Pancreas (tissue), 10 donors: ENCODE results near the gene SLC38A6. TPM values are rescaled to one million over a fixed set of nuclear protein-coding genes. Genes with fewer than 3 reads are reported as not detected.
"Not testable (repeated sequence)": the region's sequence is repeated elsewhere in the genome, so short reads cannot be mapped to it uniquely, and the experiment has no call there.

ENCODE experiments used
- ATAC-seq, 4 donors: fragments of 200-7000 bp; cut with Tn5 transposase; one replicate each; pipeline versions ENCODE4 v1.8.0 to v1.9.1; 2020; ENCODE audit warnings: mild to moderate bottlenecking in 4 of 4, moderate library complexity in 4 of 4
- DNase-seq, 6 donors: peaks; one replicate each; pipeline ENCODE4 v3.0.0-alpha.2; 2020
- FAIRE-seq: peaks from 2 replicates; lab custom pipeline; 2012; peaks lifted over from hg19 to GRCh38; lab: Jason Lieb, UNC
- H3K27ac ChIP-seq, 4 donors: fragments of 200-600 bp; sonication (generic); 1 replicate in 3 of 4; 2 replicates in 1 of 4; pipeline versions ENCODE4 v1.5.0 to v1.8.0; 2020
- H3K27me3 ChIP-seq, 4 donors: fragments of 200-600 bp; one replicate each; pipeline ENCODE4 v1.8.0; 2021
- H3K36me3 ChIP-seq, 3 donors: fragments of 200-600 bp; sonication (generic) in 1 of 3; one replicate each; pipeline versions ENCODE4 v1.5.0 to v1.8.0; 2020 to 2021
- H3K4me1 ChIP-seq, 3 donors: fragments of 200-600 bp; one replicate each; pipeline ENCODE4 v1.8.0; 2021
- H3K4me3 ChIP-seq, 4 donors: fragments of 200-600 bp; sonication (generic) in 2 of 4; one replicate each; pipeline versions ENCODE4 v1.5.0 to v1.8.0; 2020 to 2021
- H3K9me3 ChIP-seq, 4 donors: fragments of 200-600 bp; one replicate each; pipeline ENCODE4 v1.8.0; 2021
- CTCF ChIP-seq, 4 donors: fragments of 200-600 bp; sonication (generic) in 3 of 4; IDR thresholded peaks; one replicate each; pipeline versions ENCODE4 v1.5.0 to v1.8.0; 2021; ENCODE audit warnings: antibody characterized with exemption in 4 of 4
- WGBS, 2 donors: extraction: QIAGEN DNeasy Blood & Tissue Kit; methylation state at CpG; one replicate each; pipeline ENCODE4 v1.1.7; 2013; 5-methylcytosine and 5-hydroxymethylcytosine counted together
- intact Hi-C, 3 donors: fragments of 100-400 bp; cut with DNase I; formaldehyde crosslinking; loops; one replicate each; pipeline versions ENCODE4 v1.11.1 to v1.14.2; 2022
- polyA plus RNA-seq, 2 donors: library from polyadenylated mRNA; stranded (reverse); fragments of 200-250 nt; gene quantifications; one replicate each; pipeline ENCODE4 v1.2.3, GENCODE V29; 2013
- total RNA-seq, 6 donors: library from RNA; stranded (reverse); fragmentation: NEBNext Ultra II Directional in 4 of 6; extraction: Animal tissue kit (Norgen Biotek cat#: 25700) in 4 of 6; gene quantifications; one replicate each; pipeline versions ENCODE4 v1.2.1 to v1.2.4, GENCODE V29; 2021 to 2023
- donor health status: healthy with polysubstance abuse.
- donor health status: DM: no; HTN: no; CAD: no; lungs with moderate emphysema.
- donor health status: DM: no; HTN: no; CAD: no.
- donor health status: control.
- donor health status: control.
- donor health status: Bipolar disorder and iron deficiency.
- donor health status: DM: yes; HTN: yes; CAD: no.
- donor health status: DM: no; HTN: no; CAD: no.
- donor health status: DM: no; HTN: no; CAD: no.
- donor health status: DM: yes; HTN: yes; CAD: no.

The SLC38A6 gene
- total and polyA plus RNA-seq, 8 donors = 2.2 to 8.6 (median 4.7) TPM

DNA sequence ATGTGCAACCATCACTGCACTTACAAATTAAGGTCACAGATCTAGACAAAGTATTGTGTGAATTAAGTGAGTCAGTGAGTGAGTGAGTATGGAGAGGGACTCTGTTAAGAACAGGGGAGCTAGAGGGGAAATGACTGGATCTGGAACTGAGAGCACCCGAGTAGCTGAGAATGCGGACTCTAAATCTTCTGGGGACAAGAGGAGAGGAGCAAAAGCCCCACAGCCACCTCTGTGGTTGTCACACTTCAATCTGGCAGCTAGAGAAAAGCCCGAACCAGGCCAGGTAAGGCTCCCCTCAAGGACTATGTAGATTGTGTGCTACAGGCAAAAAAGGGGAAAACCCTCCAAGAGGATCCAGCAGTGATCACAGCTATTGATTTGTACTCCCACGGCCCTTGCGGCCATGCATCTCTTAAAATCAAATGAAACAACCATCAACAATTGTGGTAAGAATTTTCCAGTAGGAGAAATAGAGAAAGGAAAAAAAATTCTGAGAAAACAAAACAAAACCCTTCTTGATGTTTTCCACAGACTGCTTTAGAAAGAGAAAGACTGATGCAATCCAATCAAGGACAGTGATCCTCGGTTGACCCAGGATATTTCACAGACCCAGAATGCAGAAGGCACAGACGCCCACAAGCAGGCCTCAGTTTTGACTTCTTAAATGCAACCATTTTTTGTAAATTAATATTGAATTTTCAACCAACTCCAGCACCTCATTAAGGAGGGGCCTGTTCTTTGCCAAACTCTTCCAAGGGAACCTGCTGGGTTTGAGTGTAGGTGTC is 109.6 kb downstream of the SLC38A6 start:
- 67 to 80% methylated on average over 7 of the region's 7 CpGs for WGBS, 2 donors
- DNase-seq (no peak), ATAC-seq (no peak), FAIRE-seq (no peak)
- H3K27ac ChIP-seq = no peak overlapping the region
- TF ChIP-seq CTCF (IDR thresholded peaks at IDR 0.05) = no peak
- H3K36me3 ChIP-seq = no peaks in the 10 kb centered on the region
- no peaks in the 10 kb centered on the region for H3K4me1 ChIP-seq
- H3K27me3 ChIP-seq = no peaks in the 10 kb centered on the region
- H3K4me3 ChIP-seq = no peak overlapping the region
- intact Hi-C loops = no loop called here
- no peaks in the 10 kb centered on the region for H3K9me3 ChIP-seq

GRCh38 chr14:61091657-61092273 is 110.7 kb downstream of the SLC38A6 start:
- H3K9me3 ChIP-seq = no peaks in the 10 kb centered on the region
- 48 to 90% methylated on average over 2 of the region's 2 CpGs for WGBS, 2 donors
- DNase-seq = no peak
- FAIRE-seq = no peak
- no peak overlapping the region for H3K4me3 ChIP-seq
- H3K36me3 ChIP-seq = no peaks in the 10 kb centered on the region
- no peaks in the 10 kb centered on the region for H3K4me1 ChIP-seq
- no peaks in the 10 kb centered on the region for H3K27me3 ChIP-seq
- no peak for TF ChIP-seq CTCF (IDR thresholded peaks at IDR 0.05)
- ATAC-seq = no peak
- no peak overlapping the region for H3K27ac ChIP-seq
- intact Hi-C loops = no loop called here

DNA sequence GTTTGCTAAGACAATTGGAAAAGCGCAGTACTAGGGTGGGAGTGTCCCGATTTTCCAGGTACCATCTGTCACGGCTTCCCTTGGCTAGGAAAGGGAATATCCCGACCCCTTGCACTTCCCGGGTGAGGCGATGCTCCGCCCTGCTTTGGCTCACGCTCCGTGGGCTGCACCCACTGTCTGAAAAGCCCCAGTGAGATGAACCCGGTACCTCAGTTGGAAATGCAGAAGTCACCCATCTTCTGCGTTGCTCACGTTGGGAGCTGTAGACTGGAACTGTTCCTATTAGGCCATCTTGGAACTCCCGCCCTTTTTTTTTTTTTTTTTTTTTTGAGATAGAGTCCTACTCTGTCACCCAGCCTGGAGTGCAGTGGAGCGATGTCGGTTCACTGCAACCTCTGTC is 117.1 kb downstream of the SLC38A6 start:
- H3K4me3 ChIP-seq, DNase-seq, H3K9me3 ChIP-seq, ATAC-seq, H3K36me3 ChIP-seq, H3K27me3 ChIP-seq, H3K27ac ChIP-seq, H3K4me1 ChIP-seq, intact Hi-C loops, FAIRE-seq: not testable (repeated sequence)
- WGBS, 2 donors = 91 to 95% methylated on average over 14 to 15 of the region's 15 CpGs

DNA sequence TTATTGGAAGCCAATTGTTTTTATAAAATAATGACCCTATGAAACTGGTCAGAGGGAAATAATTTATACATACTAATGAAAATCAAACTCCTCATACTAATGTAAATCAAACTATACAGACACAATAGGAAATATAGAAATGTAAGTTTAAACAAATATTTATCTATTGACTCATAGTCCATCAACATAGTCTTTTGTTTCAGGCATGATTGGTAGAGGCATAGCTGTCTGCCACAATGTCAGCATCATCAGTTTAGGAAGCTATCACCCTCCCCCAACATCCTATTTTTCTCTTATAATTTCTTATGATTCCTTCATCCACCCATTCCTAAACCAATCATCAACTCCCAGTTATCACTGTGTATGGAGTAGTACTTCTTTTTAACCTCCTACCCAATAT is 117.7 kb downstream of the SLC38A6 start:
- H3K4me3 ChIP-seq = no peak overlapping the region
- TF ChIP-seq CTCF (IDR thresholded peaks at IDR 0.05) = no peak
- DNase-seq = no peak
- H3K27me3 ChIP-seq = no peaks in the 10 kb centered on the region
- H3K27ac ChIP-seq = no peak overlapping the region
- no peak for ATAC-seq
- no peaks in the 10 kb centered on the region for H3K36me3 ChIP-seq
- intact Hi-C loops = no loop called here
- H3K9me3 ChIP-seq = no peaks in the 10 kb centered on the region
- H3K4me1 ChIP-seq = peaks cover 0 to 3% (median 0%) of the 10 kb centered on the region in 3 donors
- no peak for FAIRE-seq

DNA sequence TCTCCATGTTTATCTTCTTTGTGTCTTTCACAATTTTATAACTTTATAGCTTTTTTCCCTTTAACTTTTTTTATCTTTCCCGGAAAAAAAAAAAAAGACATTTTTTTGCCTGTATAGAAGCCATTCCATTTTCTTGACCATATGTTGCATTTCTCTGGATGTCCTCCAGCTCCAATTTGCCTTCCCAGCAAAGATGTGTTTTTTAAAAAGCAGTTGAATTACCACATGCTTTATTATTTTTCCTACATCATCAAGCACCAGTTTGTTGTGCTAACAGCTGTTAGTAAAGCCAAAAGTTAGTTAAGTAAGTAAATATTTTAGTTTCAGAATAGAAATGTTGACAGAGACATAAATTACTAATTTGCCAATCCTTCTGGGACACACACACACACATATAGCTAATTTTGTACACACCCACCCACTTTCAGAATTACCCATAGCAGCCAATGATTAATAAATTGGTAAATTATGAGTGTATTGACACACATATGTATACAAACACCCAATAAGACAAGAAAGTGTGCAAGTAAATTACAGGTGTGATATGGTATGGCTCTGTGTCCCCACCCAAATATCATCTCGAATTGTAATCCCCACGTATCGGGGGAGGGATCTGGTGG is 118.3 kb downstream of the SLC38A6 start:
- TF ChIP-seq CTCF (IDR thresholded peaks at IDR 0.05) = no peak
- H3K4me3 ChIP-seq = no peak overlapping the region
- FAIRE-seq = no peak
- H3K27ac ChIP-seq = no peak overlapping the region
- H3K4me1 ChIP-seq = peaks cover 0 to 3% (median 0%) of the 10 kb centered on the region in 3 donors
- no peak for DNase-seq
- no peaks in the 10 kb centered on the region for H3K36me3 ChIP-seq
- intact Hi-C loops = no loop called here
- H3K27me3 ChIP-seq = no peaks in the 10 kb centered on the region
- WGBS, 2 donors = 64 to 68% methylated on average over 4 of the region's 4 CpGs
- no peaks in the 10 kb centered on the region for H3K9me3 ChIP-seq
- ATAC-seq = no peak
